Left ventricle myocardium inferior (tissue), 1 donor: ENCODE results near the gene DOK3. TPM values are rescaled to one million over a fixed set of nuclear protein-coding genes. Genes with fewer than 3 reads are reported as not detected.

Experiments used
- DNase-seq: peaks from one replicate; pipeline ENCODE4 v3.0.0-alpha.2; 2020
- H3K27ac ChIP-seq: fragments of 200-600 bp; replicated peaks from 2 replicates; pipeline ENCODE4 v1.8.0; 2021
- H3K27me3 ChIP-seq: fragments of 200-600 bp; 2 replicates; pipeline ENCODE4 v1.8.0; 2021; ENCODE audit warnings: low read depth
- H3K36me3 ChIP-seq: fragments of 200-600 bp; 2 replicates; pipeline ENCODE4 v1.8.0; 2021
- H3K4me1 ChIP-seq: fragments of 200-600 bp; 2 replicates; pipeline ENCODE4 v1.8.0; 2021
- H3K4me3 ChIP-seq: fragments of 200-600 bp; 2 replicates; pipeline ENCODE4 v1.8.0; 2021; ENCODE audit warnings: mild to moderate bottlenecking, moderate library complexity
- H3K9me3 ChIP-seq: fragments of 200-600 bp; replicated peaks from 2 replicates; pipeline ENCODE4 v1.8.0; 2021
- CTCF ChIP-seq: fragments of 200-600 bp; IDR thresholded peaks from 2 replicates; pipeline ENCODE4 v1.8.0; 2021; ENCODE audit warnings: antibody characterized with exemption, mild to moderate bottlenecking, borderline replicate concordance
- intact Hi-C: fragments of 100-400 bp; cut with micrococcal nuclease; formaldehyde crosslinking; loops from one replicate; pipeline ENCODE4 v1.11.0; 2022
- total RNA-seq: library from RNA; stranded (reverse); fragmentation: NEBNext Ultra II Directional; extraction: Animal tissue kit (Norgen Biotek cat#: 25700); gene quantifications from one replicate; pipeline ENCODE4 v1.2.1, GENCODE V29; 2021
- donor health status: DM: no; HTN: yes; CAD: no; lungs with severe emphysema.

DOK3 gene
- total RNA-seq, 1 donor from 2014 or later = 3.3 TPM

GRCh38 chr5:177554474-177555111, 45.0 kb upstream of the DOK3 start, which contains the start of gene FAM193B:
Gene FAM193B, minus strand, starts transcription at chr5:177554563. Its CDS starts 105 bp downstream, at chr5:177554458.
- intact Hi-C loops = no loop called here
- DNase-seq = peak; percentile 93
- Histone ChIP-seq H3K4me1 (peaks cover 41% of the 10 kb centered on the region), H3K9me3 (no peaks in the 10 kb centered on the region), H3K27ac (peak within 1 kb of the TSS; percentile 83), H3K27me3 (no peaks in the 10 kb centered on the region), H3K36me3 (peaks cover 17% of the 10 kb centered on the region), H3K4me3 (peak within 1 kb of the TSS; percentile 92)
- peak; percentile 41 for TF ChIP-seq CTCF

- TF ChIP-seq CTCF = no peak
- Histone ChIP-seq H3K36me3 (peaks cover 17% of the 10 kb centered on the region), H3K4me1 (peaks cover 49% of the 10 kb centered on the region), H3K9me3 (no peaks in the 10 kb centered on the region), H3K4me3 (peak overlapping the region; percentile 92), H3K27ac (peak overlapping the region; percentile 83), H3K27me3 (no peaks in the 10 kb centered on the region)
- peak; percentile 40 for DNase-seq
- intact Hi-C loops = no loop called here
These were observed 44.2 kb upstream of the DOK3 start for GRCh38 chr5:177553671-177554429.

- Histone ChIP-seq H3K27ac (peak overlapping the region; percentile 83), H3K36me3 (peaks cover 17% of the 10 kb centered on the region), H3K27me3 (no peaks in the 10 kb centered on the region), H3K9me3 (no peaks in the 10 kb centered on the region), H3K4me1 (peaks cover 58% of the 10 kb centered on the region), H3K4me3 (peak overlapping the region; percentile 92)
- intact Hi-C loops = no loop called here
- TF ChIP-seq CTCF = no peak
- DNase-seq = no peak
These were observed 43.3 kb upstream of the DOK3 start for GRCh38 chr5:177552839-177553455.

- Histone ChIP-seq H3K27ac (no peak overlapping the region), H3K36me3 (peaks cover 17% of the 10 kb centered on the region), H3K27me3 (no peaks in the 10 kb centered on the region), H3K4me1 (peaks cover 80% of the 10 kb centered on the region), H3K9me3 (no peaks in the 10 kb centered on the region), H3K4me3 (no peak overlapping the region)
- no peak for TF ChIP-seq CTCF
- no peak for DNase-seq
- intact Hi-C loops = no loop called here
These were observed 40.5 kb upstream of the DOK3 start for GRCh38 chr5:177550122-177550521.

GRCh38 chr5:177548495-177548894, 38.9 kb upstream of the DOK3 start:
- Histone ChIP-seq H3K27ac (peak overlapping the region; percentile 31), H3K4me3 (no peak overlapping the region), H3K27me3 (no peaks in the 10 kb centered on the region), H3K9me3 (no peaks in the 10 kb centered on the region), H3K4me1 (peaks cover 85% of the 10 kb centered on the region), H3K36me3 (peaks cover 17% of the 10 kb centered on the region)
- no peak for TF ChIP-seq CTCF
- no peak for DNase-seq
- intact Hi-C loops = no loop called here
